Measurements from ENCODE around the gene AUNIP. TPM values are rescaled to one million over a fixed set of nuclear protein-coding genes. Genes with fewer than 3 reads are reported as not detected.
A peak's percentile ranks its signal among the peaks of the same experiment; 100 is the strongest.

Gene AUNIP
- total RNA-seq, 2 donors from 2014 or later, result 0.98 TPM; not detected in 1

DNA sequence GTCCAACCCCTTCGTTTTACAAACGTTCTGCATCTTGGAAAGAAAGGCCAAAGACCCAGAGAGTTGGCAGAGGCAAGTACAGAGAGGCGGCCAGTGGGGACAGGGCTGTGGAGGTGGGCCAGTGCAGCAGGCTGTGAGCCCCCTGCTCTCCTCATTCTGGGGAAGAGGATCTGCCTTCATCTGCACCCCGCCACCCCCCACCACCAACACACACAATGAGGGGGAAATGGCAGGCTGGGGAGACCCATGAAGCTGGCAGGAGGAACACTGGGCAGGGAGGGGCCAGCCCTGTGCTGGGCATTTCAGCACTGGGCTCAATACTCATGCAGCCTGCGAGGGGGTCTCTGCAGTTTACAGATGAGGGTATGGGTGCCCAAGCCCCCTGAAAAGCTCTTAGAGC is 32.3 kb upstream of the AUNIP start:
- DNase-seq (no peak), ATAC-seq (no peak)
- intact Hi-C loops (cut with DNase I, micrococcal nuclease), result no loop called here

DNA sequence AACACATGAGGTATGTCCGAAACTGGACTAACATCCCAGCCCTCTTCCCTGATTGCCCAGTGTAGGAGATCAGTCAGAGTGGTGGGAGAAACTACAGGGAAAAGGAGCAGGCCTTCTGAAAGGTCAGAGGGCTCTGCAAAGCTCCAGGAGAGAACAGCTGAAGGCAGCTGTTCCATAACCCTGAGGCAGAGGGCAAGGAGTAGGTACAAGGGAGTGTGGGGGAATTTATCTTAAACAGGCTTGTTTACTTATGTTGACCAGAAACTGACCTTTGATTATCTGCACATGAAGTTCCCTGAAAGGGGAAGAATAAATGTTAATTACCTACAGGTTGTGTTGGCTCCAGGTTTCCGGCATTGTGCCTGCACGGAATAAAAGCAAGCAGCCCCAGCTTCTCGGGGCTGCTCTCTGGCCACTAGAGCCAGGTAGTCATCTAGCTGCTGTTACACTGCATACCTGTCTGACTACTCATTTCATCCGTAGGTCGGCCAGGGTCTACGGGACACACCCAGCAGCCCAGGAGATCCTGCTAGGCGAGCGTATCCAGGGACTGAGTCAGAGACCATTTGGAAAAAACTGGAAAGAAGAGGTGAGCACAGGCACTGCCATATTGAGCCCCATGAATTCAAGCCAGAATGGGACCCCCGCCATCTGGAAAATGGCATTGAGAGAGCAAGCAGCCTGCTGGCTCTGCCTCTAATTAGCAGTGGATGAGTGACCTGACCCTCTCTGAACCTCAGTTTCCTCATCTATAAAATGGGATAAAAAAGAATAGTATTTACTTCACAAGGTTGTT is 31.2 kb upstream of the AUNIP start:
- peak; percentile 84 for ATAC-seq
- peak; percentile 48 to 77 for DNase-seq
- intact Hi-C loops (cut with DNase I, micrococcal nuclease), result no loop called here

DNA sequence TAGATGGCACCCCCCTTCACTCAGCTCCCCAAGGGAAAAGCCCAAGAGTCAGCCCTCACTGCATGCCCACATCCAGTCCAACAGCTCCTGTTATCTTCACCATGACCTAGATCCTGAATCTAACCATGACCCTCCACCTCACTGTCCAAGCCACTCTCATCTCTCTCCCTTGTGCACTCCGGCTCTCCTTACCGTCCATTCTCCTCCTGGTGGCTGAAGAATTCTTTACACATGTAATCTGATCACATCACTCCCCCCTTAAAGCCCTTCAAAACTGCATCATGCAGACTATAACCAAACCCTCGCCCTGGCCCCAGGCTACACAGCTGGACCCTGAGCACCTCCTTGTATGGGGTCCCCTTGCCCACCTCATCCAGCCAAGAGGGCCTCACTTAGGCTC is 30.2 kb upstream of the AUNIP start:
- intact Hi-C loops (cut with DNase I, micrococcal nuclease), result no loop called here
- DNase-seq, result no peak
- no peak for ATAC-seq

DNA sequence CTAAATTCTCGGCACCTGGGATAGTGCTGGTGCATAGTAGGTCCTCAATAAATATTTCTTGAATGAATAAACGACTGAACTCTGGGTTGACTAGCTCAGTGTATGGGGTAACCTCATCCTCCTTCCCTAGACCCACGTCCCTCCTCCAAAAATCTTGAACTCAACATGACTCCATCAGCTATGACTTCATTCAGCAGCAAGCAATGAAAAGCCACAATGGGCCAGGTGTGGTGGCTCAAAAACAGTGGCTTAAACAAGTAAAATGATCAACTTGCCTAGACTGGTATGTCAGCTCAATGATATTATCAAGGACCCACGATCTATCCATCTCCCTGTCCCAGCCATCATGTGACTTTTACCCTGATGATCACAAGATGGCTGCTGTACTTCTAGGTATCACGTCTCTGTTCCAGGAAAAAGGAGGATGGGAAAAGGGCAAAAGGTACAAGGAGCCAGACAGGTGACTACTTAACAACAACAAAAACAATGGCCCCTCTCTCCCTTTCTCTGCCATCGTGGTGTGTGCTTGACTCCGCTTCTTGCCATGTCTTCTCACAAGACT is 29.2 kb upstream of the AUNIP start:
- no peak for ATAC-seq

DNA sequence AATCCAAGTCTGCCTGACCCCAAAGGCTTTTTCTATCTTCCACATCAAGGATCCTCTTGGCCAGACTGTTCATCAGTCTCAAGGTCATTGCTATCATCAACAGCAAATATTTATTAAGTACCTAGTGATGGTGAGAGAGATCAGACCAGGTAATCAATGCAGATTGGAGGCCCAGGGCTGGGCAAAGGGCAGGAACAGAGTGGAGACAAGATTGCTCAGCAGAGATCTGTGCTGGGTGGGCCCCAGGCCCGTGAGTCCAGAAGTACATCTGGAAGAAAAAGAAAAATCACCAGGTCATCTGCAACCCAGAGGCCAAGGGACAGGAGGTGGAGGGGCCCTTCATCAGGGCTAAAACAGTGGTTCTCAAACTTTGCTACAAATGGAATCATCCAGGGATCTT is 26.3 kb upstream of the AUNIP start:
- intact Hi-C loops (cut with DNase I, micrococcal nuclease), result no loop called here
- DNase-seq (no peak), ATAC-seq (no peak)

More for the DNA sequence above, 29.2 kb upstream of the AUNIP start:
- intact Hi-C loops (cut with DNase I, micrococcal nuclease), result no loop called here
- no peak for DNase-seq

DNA sequence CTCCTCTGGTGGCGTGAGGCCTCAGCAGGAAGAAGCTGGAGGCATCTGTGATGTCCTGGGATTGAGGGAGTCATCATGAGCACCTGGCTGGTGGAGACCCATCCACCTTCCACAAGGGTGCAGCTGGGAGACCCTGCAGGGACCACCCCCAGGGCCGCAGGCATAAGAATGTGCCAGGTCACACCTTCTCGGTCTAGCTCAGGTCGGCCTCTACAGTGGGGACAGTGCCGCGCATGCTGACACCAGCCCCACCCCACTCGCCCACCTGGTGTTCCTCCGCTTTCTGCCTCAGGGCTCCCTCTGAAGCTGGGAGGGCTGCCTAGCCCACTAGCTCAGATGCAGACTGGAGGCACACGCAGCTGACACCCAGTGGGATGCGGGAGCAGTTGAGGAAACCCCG is 22.0 kb upstream of the AUNIP start:
- DNase-seq (no peak), ATAC-seq (no peak)
- intact Hi-C loops (cut with DNase I, micrococcal nuclease), result no loop called here

DNA sequence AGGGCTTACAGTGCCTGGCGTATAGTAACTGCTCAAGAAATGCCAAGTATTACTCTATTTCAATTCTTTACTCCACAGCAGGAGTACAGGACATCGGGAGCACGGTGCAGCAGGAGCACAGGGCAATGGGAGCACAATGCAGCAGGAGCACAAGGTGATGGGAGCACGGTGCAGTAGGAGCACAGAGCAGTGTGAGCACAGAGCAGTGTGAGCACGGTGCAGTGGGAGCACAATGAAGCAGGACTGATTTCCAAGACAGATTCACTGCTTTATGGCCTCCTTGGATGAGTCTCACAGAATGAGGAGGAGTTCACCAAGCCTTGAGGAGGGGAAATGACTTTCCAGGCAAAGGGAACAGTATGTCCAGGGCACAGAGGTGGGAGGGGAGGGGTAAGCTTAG is 21.3 kb upstream of the AUNIP start:
- DNase-seq, result no peak
- intact Hi-C loops (cut with DNase I, micrococcal nuclease), result no loop called here
- ATAC-seq, result no peak

DNA sequence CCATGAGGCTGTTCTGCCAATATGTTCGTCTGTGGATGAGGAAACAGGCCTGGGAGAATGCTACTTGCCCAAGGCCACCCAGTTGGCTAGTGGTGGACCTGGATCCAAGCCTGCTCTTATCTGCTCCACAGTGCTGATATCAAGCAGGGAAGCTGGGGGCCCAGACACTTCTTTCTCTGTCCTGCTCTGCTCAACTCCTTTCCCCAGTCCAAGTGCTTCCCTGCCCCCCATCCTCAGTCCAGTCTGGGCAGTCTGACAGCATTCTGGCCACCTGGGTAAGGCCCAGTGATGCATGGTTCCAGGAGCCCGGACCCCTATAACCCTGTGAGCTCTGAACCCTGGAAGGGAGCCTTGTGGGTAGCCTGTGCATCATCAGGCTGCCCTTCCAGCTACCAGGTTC is 20.4 kb upstream of the AUNIP start:
- intact Hi-C loops (cut with DNase I, micrococcal nuclease), result no loop called here
- ATAC-seq (no peak), DNase-seq (no peak)

DNA sequence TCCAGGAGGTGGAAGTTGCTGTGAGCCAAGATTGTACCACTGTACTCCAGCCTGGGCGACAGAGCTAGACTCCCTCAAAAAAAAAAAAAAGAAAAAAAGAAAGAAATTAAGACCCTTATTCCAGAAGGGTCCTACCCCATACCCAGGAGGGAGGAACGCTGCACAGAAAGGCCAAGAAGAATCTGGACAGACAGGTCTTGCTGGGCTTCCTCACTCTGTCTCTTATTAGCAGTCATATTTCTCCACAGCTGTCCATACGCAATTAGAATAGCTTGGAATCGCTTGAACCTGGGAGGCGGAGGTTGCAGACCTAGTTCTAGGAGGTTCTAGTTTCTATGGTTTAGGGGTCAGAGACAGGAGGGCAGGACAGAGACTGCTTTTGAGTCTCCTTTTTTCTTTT is 19.4 kb upstream of the AUNIP start:
- no peak for DNase-seq
- no peak for ATAC-seq
- intact Hi-C loops (cut with DNase I, micrococcal nuclease), result no loop called here

DNA sequence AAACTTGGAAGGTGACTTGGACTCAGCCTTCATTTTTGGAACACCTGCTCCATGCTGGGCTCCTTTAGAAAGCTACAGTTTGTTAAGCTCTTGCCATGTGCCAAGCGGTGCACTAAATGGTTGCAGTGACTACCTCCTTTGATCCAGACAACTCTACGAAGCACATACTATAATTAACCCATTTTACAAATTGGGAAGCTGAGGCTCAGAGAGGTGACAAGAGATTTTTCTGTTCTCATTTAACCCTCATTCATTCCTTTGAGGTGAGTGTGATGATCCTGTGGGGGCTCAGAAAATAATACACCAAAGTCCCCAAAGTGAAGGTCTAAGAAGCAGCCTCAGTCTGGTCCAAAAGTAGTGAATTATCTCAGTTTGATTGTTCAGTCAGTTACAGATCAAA is 17.9 kb upstream of the AUNIP start:
- no peak for DNase-seq
- ATAC-seq, result no peak
- intact Hi-C loops (cut with DNase I, micrococcal nuclease), result no loop called here

DNA sequence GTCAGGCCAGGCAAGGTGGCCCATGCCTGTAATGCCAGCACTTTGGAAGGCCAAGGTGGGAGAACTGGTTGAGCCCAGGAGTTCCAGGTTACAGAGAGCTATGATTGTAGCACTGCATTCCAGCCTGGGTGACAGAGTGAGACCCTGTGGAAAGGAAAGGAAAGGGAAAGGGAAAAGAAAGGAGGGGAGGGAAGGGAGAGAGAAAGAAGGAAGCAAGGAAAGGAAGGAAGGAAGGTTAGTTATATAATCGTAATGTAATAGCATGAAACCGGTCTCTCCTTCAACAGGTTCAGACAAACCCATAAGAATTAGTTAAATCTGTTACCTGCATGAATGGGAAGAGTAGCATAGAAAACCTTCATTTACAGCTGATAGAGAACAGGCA is 17.4 kb upstream of the AUNIP start:
- intact Hi-C loops (cut with DNase I, micrococcal nuclease), result no loop called here
- ATAC-seq (no peak), DNase-seq (no peak)

DNA sequence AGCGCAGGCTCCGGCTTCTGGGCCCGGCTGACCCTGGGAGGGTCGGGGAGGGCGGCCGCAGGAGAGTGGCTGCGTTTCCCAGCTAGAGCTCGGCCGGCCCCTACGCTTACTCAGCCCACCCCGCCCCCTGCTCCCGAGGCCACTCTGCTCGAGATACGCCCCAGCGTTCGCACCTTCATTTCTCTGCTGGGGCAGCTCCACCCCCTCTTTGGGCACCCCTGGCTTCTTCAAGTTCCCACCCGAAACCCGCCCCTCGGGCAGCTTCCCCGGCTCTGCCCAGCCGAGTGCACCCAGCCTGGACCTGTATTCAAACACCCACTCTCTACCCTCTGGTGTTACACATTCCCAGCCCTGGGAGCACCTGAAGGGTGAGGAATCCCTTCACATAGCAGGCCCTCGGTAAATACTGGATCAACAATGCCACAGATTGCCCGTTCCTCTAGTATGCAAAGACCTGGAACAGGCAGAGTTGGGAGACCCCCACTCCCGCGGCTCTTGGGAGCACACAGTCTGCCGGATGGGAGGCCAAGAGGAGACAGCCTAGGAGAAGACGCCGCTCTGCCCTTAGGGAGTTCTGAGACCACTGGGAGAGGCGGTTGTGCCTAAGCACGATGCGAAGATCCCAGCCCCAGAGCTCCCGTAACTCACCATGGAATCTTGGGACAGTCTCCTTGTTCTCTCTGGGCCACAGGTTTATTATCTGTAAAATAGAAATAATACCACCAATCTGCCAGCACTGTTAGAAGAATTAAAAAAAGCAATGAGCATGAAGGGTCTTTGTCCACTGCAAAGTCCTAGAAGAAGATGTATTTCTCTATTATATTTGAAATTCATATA is 16.8 kb upstream of the AUNIP start:
- intact Hi-C loops (cut with DNase I, micrococcal nuclease), result no loop called here
- ATAC-seq (peak; percentile 28), DNase-seq (no peak)

DNA sequence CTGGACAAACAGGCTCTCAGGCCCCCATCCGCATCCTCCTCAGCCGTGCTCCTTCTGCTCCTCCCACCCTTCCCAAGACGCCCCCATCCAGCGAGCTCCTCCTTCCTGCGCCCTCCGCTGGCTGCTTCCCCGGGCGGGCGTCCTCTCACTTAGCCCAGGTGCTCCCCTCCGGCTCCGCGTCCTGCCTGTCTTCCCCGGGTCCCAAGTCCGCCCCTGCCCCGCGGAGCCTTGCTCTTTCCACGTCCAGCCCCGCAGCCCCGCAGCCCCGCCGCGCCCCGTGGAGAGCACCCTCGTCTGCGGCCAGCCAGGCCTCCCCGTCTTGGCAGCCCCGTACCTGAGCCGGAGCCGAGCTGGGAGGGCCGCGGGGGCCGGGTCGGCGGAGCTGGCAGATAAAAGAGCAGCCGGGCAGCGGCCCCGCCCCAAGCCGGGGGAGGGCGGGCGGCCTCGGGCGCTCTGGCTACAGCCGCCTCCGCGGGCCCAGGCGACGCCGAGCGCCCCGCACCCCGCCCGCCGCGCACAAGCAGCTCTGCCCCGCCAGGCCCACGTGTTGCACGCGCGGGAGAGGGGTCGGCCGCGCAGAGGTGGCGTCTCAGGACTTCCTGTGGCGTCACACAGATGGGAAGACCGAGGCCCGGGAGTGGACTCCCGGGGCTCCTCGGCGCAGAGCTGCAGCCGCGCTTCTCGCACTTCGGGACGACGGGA is 16.0 kb upstream of the AUNIP start, which contains the start of gene PAQR7:
Gene PAQR7, minus strand, starts transcription at position 555 of the 702 bp plus-strand sequence. CDS start 11,869 bp downstream, outside the sequence.
- DNase-seq (peak; percentile 72 to 80), ATAC-seq (peak; percentile 84)
- intact Hi-C loops (cut with DNase I, micrococcal nuclease), result no loop called here

DNA sequence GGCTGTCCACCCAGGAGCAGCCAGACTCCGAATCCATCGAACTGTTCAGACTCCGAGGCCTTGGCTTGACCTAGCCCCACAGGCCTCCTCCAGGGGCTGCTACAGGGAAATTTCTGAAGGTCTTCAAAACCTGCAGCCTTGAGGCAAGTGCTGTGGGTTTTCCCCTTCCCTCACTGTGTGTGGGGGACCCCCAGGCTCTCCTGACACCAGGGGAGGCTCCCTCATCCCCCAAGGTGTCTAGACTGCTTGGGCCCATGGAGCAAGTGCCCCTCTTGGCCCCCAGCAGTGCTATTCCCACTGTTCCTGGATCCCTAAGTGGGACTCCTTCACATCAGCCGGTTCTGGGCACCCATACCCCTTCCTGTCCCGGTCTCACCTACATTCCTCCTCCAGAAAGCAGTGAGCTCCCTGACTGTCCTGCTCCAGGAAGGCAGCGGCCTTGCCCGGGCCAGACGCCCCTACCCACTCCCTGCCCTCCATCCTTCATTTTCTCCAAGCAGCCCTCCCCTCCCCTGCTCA is 15.4 kb upstream of the AUNIP start:
- DNase-seq, result no peak
- ATAC-seq, result peak; percentile 2
- intact Hi-C loops (cut with DNase I, micrococcal nuclease), result no loop called here

DNA sequence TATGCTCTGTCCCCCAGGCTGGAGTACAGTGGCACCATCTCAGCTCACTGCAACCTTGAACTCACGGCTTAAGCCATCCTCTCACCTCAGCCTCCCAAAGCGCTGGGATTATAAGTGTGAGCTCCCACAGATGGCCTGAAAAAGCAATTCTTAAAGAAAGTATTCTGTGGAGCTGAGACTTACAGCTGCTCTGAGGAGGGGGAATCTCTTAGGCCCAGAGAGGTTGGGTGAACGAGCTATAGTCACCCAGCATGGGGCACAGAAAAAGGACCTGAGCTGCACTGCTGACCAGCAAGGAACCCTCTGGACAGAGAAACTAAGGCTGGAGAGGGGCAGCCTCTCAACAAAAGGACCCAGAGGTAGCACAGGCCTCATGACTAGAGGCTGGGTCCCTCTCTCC is 15.0 kb upstream of the AUNIP start:
- ATAC-seq (no peak), DNase-seq (no peak)
- intact Hi-C loops (cut with DNase I, micrococcal nuclease), result no loop called here

DNA sequence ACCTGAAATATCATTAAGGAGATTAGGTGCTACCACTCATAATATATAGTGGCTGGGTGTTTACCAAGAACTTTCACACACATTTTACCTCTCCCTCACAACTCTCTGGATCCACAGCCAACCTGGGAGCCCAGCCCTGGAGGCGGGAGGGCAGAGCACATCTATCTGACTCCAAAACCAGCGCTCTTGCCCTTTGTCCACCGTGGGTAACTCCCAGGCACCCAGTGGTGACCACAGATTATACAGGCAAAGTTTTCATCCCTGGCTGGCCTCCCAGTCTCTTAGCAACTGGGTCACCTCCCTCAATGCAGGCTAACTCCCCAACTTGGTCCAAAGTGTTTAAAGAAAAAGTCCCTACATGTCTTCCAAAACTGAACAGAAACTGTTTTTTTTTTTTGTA is 13.9 kb upstream of the AUNIP start:
- no peak for DNase-seq
- intact Hi-C loops (cut with DNase I, micrococcal nuclease), result no loop called here

DNA sequence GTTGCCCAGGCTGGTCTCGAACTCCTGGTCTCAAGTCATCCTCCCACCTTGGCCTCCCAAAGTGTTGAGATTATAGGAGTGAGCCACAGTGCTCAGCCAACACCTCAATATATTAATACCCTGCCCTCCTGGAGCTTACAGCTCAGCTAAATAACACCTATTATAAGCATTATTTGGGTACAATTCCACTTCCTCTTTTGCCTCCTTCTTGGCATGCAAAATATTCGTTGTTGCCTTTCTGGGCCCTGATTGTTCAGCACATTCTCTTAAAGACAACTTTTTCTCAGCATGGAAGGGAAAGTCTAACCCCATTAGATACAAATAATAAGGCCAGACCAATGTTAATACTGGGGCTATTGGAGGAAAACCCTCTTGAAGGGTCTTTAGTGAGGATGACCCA is 13.5 kb upstream of the AUNIP start:
- no peak for DNase-seq
- no peak for ATAC-seq
- intact Hi-C loops (cut with DNase I, micrococcal nuclease), result no loop called here

More for the DNA sequence above, 13.9 kb upstream of the AUNIP start:
- peak; percentile 38 for ATAC-seq

DNA sequence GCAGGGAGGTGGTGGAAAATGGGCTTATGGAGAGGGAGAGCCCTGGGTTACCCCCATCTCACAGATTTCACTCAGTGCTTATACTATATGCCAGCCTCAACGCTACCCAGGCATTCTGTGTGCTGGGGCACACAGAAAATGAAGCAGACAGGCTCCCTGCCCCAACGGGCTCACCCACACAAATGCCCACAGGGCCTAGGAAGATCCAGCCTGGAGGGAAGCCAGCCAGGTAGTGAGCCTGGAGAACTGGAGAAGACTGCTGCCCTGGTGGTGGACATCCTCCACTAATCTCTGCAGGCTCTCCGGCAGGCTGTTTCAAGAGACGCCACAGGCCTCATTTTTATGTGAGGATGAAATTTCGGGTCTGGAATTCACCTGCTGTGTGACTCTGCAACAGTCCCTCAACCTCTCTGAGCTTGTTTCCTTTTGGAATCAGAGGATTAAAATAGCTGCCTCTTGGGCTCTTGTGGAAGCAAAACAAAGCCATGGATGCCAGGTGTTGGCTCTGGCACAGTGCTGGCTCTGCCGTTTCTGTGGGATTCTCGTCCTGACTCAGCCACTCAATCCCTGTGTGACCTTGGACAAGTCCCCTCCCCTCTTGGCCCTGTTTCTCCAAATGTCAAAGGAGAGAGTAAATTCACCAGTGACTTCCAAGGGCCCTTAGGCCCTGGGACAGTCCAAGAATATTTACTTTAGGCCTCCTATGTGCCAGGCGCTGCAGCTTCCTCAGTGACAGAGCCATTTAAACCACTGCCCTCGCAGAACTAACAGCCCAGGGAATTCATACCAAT is 12.6 kb upstream of the AUNIP start:
- ATAC-seq (no peak), DNase-seq (no peak)
- intact Hi-C loops (cut with DNase I, micrococcal nuclease), result no loop called here

Measured in left colon (tissue), 2 donors.